ENCODE measurements around the gene KLRG1.

- TF ChIP-seq CTCF (IDR thresholded peaks at IDR 0.05) (no peak), EZH2 (IDR thresholded peaks at IDR 0.05; ENCODE audit: borderline replicate concordance, insufficient read depth, low read depth, low read length, poor library complexity, severe bottlenecking) (no peak)
Observed at GRCh38 chr12:9032202-9032964, 43.0 kb downstream of the KLRG1 start.
